Astrocyte (in vitro differentiated cells and primary cell): ENCODE measurements around the gene MIEF1. TPM values are rescaled to one million over a fixed set of nuclear protein-coding genes. Genes with fewer than 3 reads are reported as not detected.

ENCODE experiments used
- DNase-seq: peaks from one replicate; pipeline ENCODE4 v3.0.0-alpha.2; 2010; ENCODE audit warnings: low read depth
- FAIRE-seq: peaks from 2 replicates; lab custom pipeline; 2011; peaks lifted over from hg19 to GRCh38; lab: Jason Lieb, UNC
- H2AFZ ChIP-seq: 2 replicates; pipeline ENCODE4 v1.6.0; 2012; ENCODE audit warnings: low read depth, low read length, inconsistent platforms
- H3K27ac ChIP-seq: 2 replicates; pipeline ENCODE4 v1.5.1; 2011; ENCODE audit warnings: low read depth, low read length, inconsistent platforms
- H3K27me3 ChIP-seq: 2 replicates; pipeline ENCODE4 v1.6.0; 2011; ENCODE audit warnings: low read length, inconsistent platforms; ENCODE audit not compliant: insufficient read depth
- H3K36me3 ChIP-seq: 2 replicates; pipeline ENCODE4 v1.5.1; 2011; ENCODE audit warnings: low read length, inconsistent platforms; ENCODE audit not compliant: insufficient read depth
- H3K4me1 ChIP-seq: 2 replicates; pipeline ENCODE4 v1.5.1; 2011; ENCODE audit warnings: low read length, inconsistent platforms; ENCODE audit not compliant: insufficient read depth
- H3K4me2 ChIP-seq: 2 replicates; pipeline ENCODE4 v1.6.0; 2012; ENCODE audit warnings: low read length, inconsistent platforms
- H3K4me3 ChIP-seq: 2 replicates; pipeline ENCODE4 v1.5.1; 2011; ENCODE audit warnings: low read depth, mild to moderate bottlenecking, low read length, inconsistent platforms; ENCODE audit not compliant: insufficient read depth
- H3K79me2 ChIP-seq: 2 replicates; pipeline ENCODE4 v1.6.0; 2012; ENCODE audit warnings: mild to moderate bottlenecking, low read length, inconsistent platforms; ENCODE audit not compliant: insufficient read depth
- H3K9ac ChIP-seq: 2 replicates; pipeline ENCODE4 v1.6.0; 2012; ENCODE audit warnings: mild to moderate bottlenecking, low read length, inconsistent platforms
- H3K9me3 ChIP-seq: 2 replicates; pipeline ENCODE4 v1.5.1; 2012; ENCODE audit warnings: low read depth, mild to moderate bottlenecking, low read length, inconsistent platforms; ENCODE audit not compliant: insufficient read depth
- H4K20me1 ChIP-seq: 2 replicates; pipeline ENCODE4 v1.6.0; 2012; ENCODE audit warnings: low read length, inconsistent platforms; ENCODE audit not compliant: insufficient read depth
- H3K27ac Mint-ChIP-seq: one replicate; pipeline ENCODE4 v1.8.0; 2021; ENCODE audit warnings: mild to moderate bottlenecking, mixed read lengths; ENCODE audit not compliant: unreplicated experiment
- H3K27me3 Mint-ChIP-seq: one replicate; pipeline ENCODE4 v1.8.0; 2021; ENCODE audit warnings: low read depth, mixed read lengths; ENCODE audit not compliant: unreplicated experiment
- H3K36me3 Mint-ChIP-seq: one replicate; pipeline ENCODE4 v1.8.0; 2021; ENCODE audit warnings: low read depth, mixed read lengths; ENCODE audit not compliant: unreplicated experiment
- H3K4me1 Mint-ChIP-seq: one replicate; pipeline ENCODE4 v1.8.0; 2021; ENCODE audit warnings: low read depth, mixed read lengths; ENCODE audit not compliant: unreplicated experiment
- H3K4me3 Mint-ChIP-seq: one replicate; pipeline ENCODE4 v1.8.0; 2021; ENCODE audit warnings: mild to moderate bottlenecking, moderate library complexity, mixed read lengths; ENCODE audit not compliant: unreplicated experiment
- H3K9me3 Mint-ChIP-seq: one replicate; pipeline ENCODE4 v1.8.0; 2021; ENCODE audit warnings: mild to moderate bottlenecking, mixed read lengths; ENCODE audit not compliant: unreplicated experiment
- CTCF ChIP-seq: IDR thresholded peaks from 2 replicates; pipeline ENCODE4 v1.5.1; 2011; ENCODE audit warnings: low read depth, mild to moderate bottlenecking, inconsistent platforms, low read length, moderate library complexity; ENCODE audit not compliant: insufficient read depth
- EZH2 ChIP-seq: IDR thresholded peaks from 2 replicates; pipeline ENCODE4 v1.6.1; 2012; ENCODE audit warnings: mild to moderate bottlenecking, low read length, inconsistent platforms; ENCODE audit not compliant: insufficient read depth
- total RNA-seq: library from RNA; stranded (reverse); gene quantifications from 2 replicates; pipeline ENCODE4 v1.2.1, GENCODE V29; 2021

MIEF1 gene
- total RNA-seq, 1 donor from 2014 or later = 35.6 TPM

DNA sequence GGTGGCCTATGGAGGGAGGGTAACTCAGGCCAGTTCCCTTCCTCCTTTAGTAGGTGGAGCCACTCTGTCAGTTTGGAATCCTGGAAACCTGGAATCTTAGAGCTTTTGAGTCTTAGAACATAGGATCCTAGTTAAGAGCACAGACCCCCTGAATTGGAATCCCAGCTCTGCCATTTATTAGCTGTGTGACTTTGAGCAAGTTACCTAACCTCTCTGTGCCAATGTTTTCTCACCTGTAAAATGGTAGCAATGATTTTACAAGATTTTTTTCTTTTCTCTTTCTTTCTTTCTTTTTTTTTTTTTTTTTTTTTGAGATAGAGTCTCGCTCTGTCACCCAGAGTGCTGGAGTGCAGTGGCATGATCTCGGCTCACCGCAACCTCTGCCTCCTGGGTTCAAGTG, 51.3 kb downstream of the MIEF1 start:
- Histone ChIP-seq H3K79me2 (no peaks in the 10 kb centered on the region), H3K27ac (no peak overlapping the region), H3K9me3 (no peaks in the 10 kb centered on the region), H3K4me2 (no peak overlapping the region), H3K9ac (no peak overlapping the region), H4K20me1 (no peaks in the 10 kb centered on the region), H3K36me3 (no peaks in the 10 kb centered on the region), H3K4me3 (no peak overlapping the region), H3K27me3 (peaks cover 45% of the 10 kb centered on the region), H2AFZ (no peak overlapping the region), H3K4me1 (no peaks in the 10 kb centered on the region)
- no peak for TF ChIP-seq EZH2
- TF ChIP-seq CTCF = no peak
- Mint-ChIP-seq H3K4me1 (no peaks in the 10 kb centered on the region), H3K27me3 (peaks cover 59% of the 10 kb centered on the region), H3K4me3 (no peak overlapping the region), H3K36me3 (peaks cover 3% of the 10 kb centered on the region), H3K27ac (no peak overlapping the region), H3K9me3 (no peaks in the 10 kb centered on the region)
- DNase-seq (no peak), FAIRE-seq (no peak)

- H3K9ac ChIP-seq = no peak overlapping the region
Measured at GRCh38 chr22:39554151-39554550, 52.1 kb downstream of the MIEF1 start.

More at GRCh38 chr22:39554151-39554550, 52.1 kb downstream of the MIEF1 start:
- Histone ChIP-seq H3K79me2 (no peaks in the 10 kb centered on the region), H3K4me3 (no peak overlapping the region), H3K27ac (no peak overlapping the region), H2AFZ (no peak overlapping the region), H3K4me2 (no peak overlapping the region), H3K27me3 (peaks cover 48% of the 10 kb centered on the region), H3K36me3 (no peaks in the 10 kb centered on the region), H3K9me3 (no peaks in the 10 kb centered on the region), H3K4me1 (no peaks in the 10 kb centered on the region), H4K20me1 (no peaks in the 10 kb centered on the region)
- FAIRE-seq (no peak), DNase-seq (no peak)
- no peak overlapping the region for H3K4me3 Mint-ChIP-seq
- TF ChIP-seq CTCF = no peak
- no peak for TF ChIP-seq EZH2
- H3K27ac Mint-ChIP-seq = no peak overlapping the region
- H3K36me3 Mint-ChIP-seq = peaks cover 3% of the 10 kb centered on the region
- H3K4me1 Mint-ChIP-seq = no peaks in the 10 kb centered on the region
- H3K27me3 Mint-ChIP-seq = peaks cover 59% of the 10 kb centered on the region
- no peaks in the 10 kb centered on the region for H3K9me3 Mint-ChIP-seq
